IMR-90 (cell line): Measurements from ENCODE around the gene ZNF423. TPM values are rescaled to one million over a fixed set of nuclear protein-coding genes. Genes with fewer than 3 reads are reported as not detected.

ENCODE experiments used
- ATAC-seq: fragments of 200-7000 bp; cut with Tn5 transposase; 2 replicates; pipeline ENCODE4 v1.9.1; 2020; ENCODE audit warnings: low read depth, mild to moderate bottlenecking, moderate library complexity
- BruUV-seq: library from RNA; stranded (reverse); fragments of 400-500 nt; replicated peaks from 2 replicates; lab custom pipeline; 2021; lab: Mats Ljungman, UMichigan
- CTCF ChIA-PET: fragments of 300-600 bp; formaldehyde crosslinking; extraction: SDS; loops from one replicate; lab custom pipeline; 2021; ENCODE audit warnings: antibody characterized with exemption; lab: Yijun Ruan, JAX
- POLR2A ChIA-PET: fragments of 300-600 bp; sonication (Branson Sonifier 250); formaldehyde crosslinking; loops from one replicate; lab custom pipeline; 2022; ENCODE audit warnings: antibody characterized with exemption; ENCODE audit not compliant: unreplicated experiment; lab: Charles Lee
- DNase-seq: peaks from one replicate; pipeline ENCODE4 v3.0.0; 2013
- H2AFZ ChIP-seq: replicated peaks from 2 replicates; pipeline ENCODE3; 2013; ENCODE audit warnings: low read length, mild to moderate bottlenecking; ENCODE audit not compliant: poor library complexity
- H2AK5ac ChIP-seq: 2 replicates; pipeline ENCODE4 v1.6.1; 2013; ENCODE audit warnings: low read depth, low read length, inconsistent platforms
- H2AK9ac ChIP-seq: replicated peaks from 2 replicates; pipeline ENCODE3; 2013; ENCODE audit warnings: mild to moderate bottlenecking, low read depth, low read length, moderate library complexity; ENCODE audit not compliant: poor library complexity
- H2BK120ac ChIP-seq: 2 replicates; pipeline ENCODE4 v1.6.1; 2013; ENCODE audit warnings: low read depth, low read length, inconsistent platforms
- H2BK15ac ChIP-seq: 3 replicates; pipeline ENCODE4 v1.6.1; 2013; ENCODE audit warnings: low read depth, low read length, inconsistent platforms
- H2BK20ac ChIP-seq: 2 replicates; pipeline ENCODE4 v1.6.1; 2013; ENCODE audit warnings: low read depth, mild to moderate bottlenecking, inconsistent platforms, low read length, moderate library complexity
- H2BK5ac ChIP-seq: 2 replicates; pipeline ENCODE4 v1.6.1; 2013; ENCODE audit warnings: mild to moderate bottlenecking, low read depth, low read length, inconsistent platforms; ENCODE audit not compliant: poor library complexity, severe bottlenecking
- H3K14ac ChIP-seq: replicated peaks from 2 replicates; pipeline ENCODE4 v1.6.1; 2013; ENCODE audit warnings: low read depth, low read length, inconsistent platforms
- H3K18ac ChIP-seq: 2 replicates; pipeline ENCODE4 v1.6.1; 2013; ENCODE audit warnings: low read depth, low read length, control low read depth
- H3K23ac ChIP-seq: 2 replicates; pipeline ENCODE4 v1.6.1; 2013; ENCODE audit warnings: low read depth, low read length, inconsistent platforms
- H3K27ac ChIP-seq: 2 replicates; pipeline ENCODE4 v1.5.1; 2013; ENCODE audit warnings: mild to moderate bottlenecking, control low read depth, low read length; ENCODE audit not compliant: insufficient read depth
- H3K27me3 ChIP-seq: 2 replicates; pipeline ENCODE4 v1.6.1; 2013; ENCODE audit warnings: low read length; ENCODE audit not compliant: control insufficient read depth, insufficient read depth
- H3K36me3 ChIP-seq: 2 replicates; pipeline ENCODE4 v1.6.1; 2013; ENCODE audit warnings: low read length, mixed read lengths; ENCODE audit not compliant: control insufficient read depth, insufficient read depth
- H3K4ac ChIP-seq: 2 replicates; pipeline ENCODE4 v1.6.1; 2013; ENCODE audit warnings: low read depth, low read length, inconsistent platforms
- H3K4me1 ChIP-seq: 2 replicates; pipeline ENCODE4 v1.6.1; 2013; ENCODE audit warnings: low read length, mixed read lengths; ENCODE audit not compliant: control insufficient read depth, insufficient read depth
- H3K4me2 ChIP-seq: 2 replicates; pipeline ENCODE4 v1.6.1; 2013; ENCODE audit warnings: low read depth, mild to moderate bottlenecking, control low read depth, low read length, moderate library complexity
- H3K4me3 ChIP-seq: 2 replicates; pipeline ENCODE4 v1.5.1; 2013; ENCODE audit warnings: low read depth, mild to moderate bottlenecking, control low read depth, low read length, moderate library complexity; ENCODE audit not compliant: insufficient read depth
- H3K56ac ChIP-seq: 2 replicates; pipeline ENCODE4 v1.6.1; 2013; ENCODE audit warnings: low read length, inconsistent platforms; ENCODE audit not compliant: insufficient read depth; ENCODE audit errors: extremely low read depth
- H3K79me1 ChIP-seq, 2 experiments: 2 replicates each; pipeline ENCODE4 v1.6.1; 2013; ENCODE audit warnings: low read length in 2 of 2, inconsistent platforms in 1 of 2, low read depth in 1 of 2
- H3K9ac ChIP-seq: 2 replicates; pipeline ENCODE4 v1.6.1; 2013; ENCODE audit warnings: low read depth, low read length, control low read depth
- H3K9me1 ChIP-seq: 2 replicates; pipeline ENCODE4 v1.6.1; 2013; ENCODE audit warnings: low read length, inconsistent platforms; ENCODE audit not compliant: insufficient read depth
- H3K9me3 ChIP-seq: 2 replicates; pipeline ENCODE4 v1.6.1; 2013; ENCODE audit warnings: low read length; ENCODE audit not compliant: control insufficient read depth, insufficient read depth
- H4K20me1 ChIP-seq: 2 replicates; pipeline ENCODE4 v1.6.1; 2013; ENCODE audit warnings: low read length, inconsistent platforms; ENCODE audit not compliant: insufficient read depth
- H4K5ac ChIP-seq: 2 replicates; pipeline ENCODE4 v1.6.1; 2013; ENCODE audit warnings: mild to moderate bottlenecking, low read depth, low read length, control low read depth
- H4K8ac ChIP-seq, 2 experiments: 2 replicates each; pipeline ENCODE4 v1.6.1; 2013; ENCODE audit warnings: low read depth in 2 of 2, low read length in 2 of 2, control low read depth in 1 of 2, inconsistent platforms in 1 of 2
- H4K91ac ChIP-seq: 2 replicates; pipeline ENCODE4 v1.6.1; 2013; ENCODE audit warnings: low read depth, low read length, inconsistent platforms; ENCODE audit not compliant: insufficient read depth
- MXI1 ChIP-seq: IDR thresholded peaks from 2 replicates; pipeline ENCODE4 v1.6.1; 2012; ENCODE audit warnings: low read depth, mild to moderate bottlenecking, low read length, moderate library complexity, borderline replicate concordance
- POLR2A ChIP-seq: IDR thresholded peaks from 2 replicates; pipeline ENCODE4 v1.6.1; 2012; ENCODE audit warnings: mild to moderate bottlenecking, low read depth, low read length
- RAD21 ChIP-seq: IDR thresholded peaks from 2 replicates; pipeline ENCODE4 v1.6.1; 2012; ENCODE audit warnings: low read length, improper control_type of control experiment
- SMC3 ChIP-seq: fragments of 150-350 bp; IDR thresholded peaks from 2 replicates; pipeline ENCODE4 v1.6.1; 2016; ENCODE audit warnings: low read depth, mild to moderate bottlenecking, antibody characterized with exemption, low read length, moderate library complexity
- WGBS, 2 experiments: methylation state at CpG; one replicate each; pipeline versions ENCODE4 v1.1.5 to v1.1.7; 2013; ENCODE audit warnings: missing lambda C conversion rate in 2 of 2; ENCODE audit not compliant: insufficient read length in 1 of 2; ENCODE audit errors: extremely low coverage in 2 of 2; 5-methylcytosine and 5-hydroxymethylcytosine counted together
- dilution Hi-C: fragments of 300-500 bp; cut with HindIII; formaldehyde crosslinking; loops from one replicate; pipeline ENCODE4 v1.14.3; 2018; ENCODE audit warnings: low sequenced_read_pairs; ENCODE audit not compliant: unreplicated experiment
- in situ Hi-C: fragments of 300-500 bp; cut with MboI; formaldehyde crosslinking; loops from 3 replicates; pipeline ENCODE4 v1.14.3; 2019; ENCODE audit warnings: low sequenced_read_pairs, inconsistent platforms, mixed read lengths
- intact Hi-C: fragments of 100-400 bp; cut with micrococcal nuclease; formaldehyde crosslinking; loops from 2 replicates; pipeline ENCODE4 v1.10.0; 2022
- polyA plus RNA-seq, 3 experiments: library from polyadenylated mRNA; depleted of rRNA; stranded (reverse); fragments of >200 nt; gene quantifications; 2 replicates each; pipeline ENCODE4 v1.2.3, GENCODE V29; 2012; ENCODE audit warnings: low replicate concordance in 1 of 3
- total RNA-seq: library from RNA; depleted of rRNA; stranded (reverse); fragments of >200 nt; gene quantifications from 2 replicates; pipeline ENCODE4 v1.2.3, GENCODE V29; 2012
- TF ChIP-seq, protein P1 (sequence below): fragments of 150-350 bp; IDR thresholded peaks from 2 replicates; pipeline ENCODE4 v1.6.1; 2016; ENCODE audit warnings: low read depth, mild to moderate bottlenecking, low read length, moderate library complexity, borderline replicate concordance

Gene ZNF423
- total and polyA plus RNA-seq, 2 of the 4 experiments (the other 2 are of a cell fraction), result under 0.01 to 0.10 TPM

GRCh38 chr16:49833796-49834530 lies 21.9 kb downstream of the ZNF423 start:
- ChIA-PET CTCF (no interaction called here), POLR2A (no interaction called here)
- Histone ChIP-seq H2BK120ac (no peak overlapping the region), H2BK5ac (no peak overlapping the region), H2BK20ac (no peak overlapping the region), H3K79me1 (no peaks in the 10 kb centered on the region), H3K23ac (no peak overlapping the region), H3K56ac (no peak overlapping the region), H4K8ac (no peak overlapping the region), H3K27me3 (peaks cover 18% of the 10 kb centered on the region; the same call in 1 of the 2 replicates), H3K27ac (no peak overlapping the region), H3K4me3 (no peak overlapping the region), H3K14ac (no peak overlapping the region), H3K4me2 (no peak overlapping the region), H3K9me1 (no peaks in the 10 kb centered on the region), H2AK5ac (no peak overlapping the region), H2AFZ (no peak overlapping the region), H3K4me1 (no peaks in the 10 kb centered on the region), H2BK15ac (no peak overlapping the region), H2AK9ac (peak overlapping the region; percentile 28), H4K20me1 (no peaks in the 10 kb centered on the region), H4K5ac (no peak overlapping the region), H3K4ac (no peak overlapping the region), H3K9me3 (no peaks in the 10 kb centered on the region), H3K36me3 (no peaks in the 10 kb centered on the region), H3K9ac (no peak overlapping the region), H4K91ac (no peak overlapping the region), H3K18ac (no peak overlapping the region)
- intact Hi-C loops (no loop called here), in situ Hi-C loops (no loop called here), dilution Hi-C loops (no loop called here)
- no peak for ATAC-seq
- no peak for DNase-seq
- BruUV-seq, result no TSS peak
- TF ChIP-seq MXI1 (no peak), SMC3 (no peak), POLR2A (no peak), RAD21 (no peak)
- TF ChIP-seq, protein P1, sequence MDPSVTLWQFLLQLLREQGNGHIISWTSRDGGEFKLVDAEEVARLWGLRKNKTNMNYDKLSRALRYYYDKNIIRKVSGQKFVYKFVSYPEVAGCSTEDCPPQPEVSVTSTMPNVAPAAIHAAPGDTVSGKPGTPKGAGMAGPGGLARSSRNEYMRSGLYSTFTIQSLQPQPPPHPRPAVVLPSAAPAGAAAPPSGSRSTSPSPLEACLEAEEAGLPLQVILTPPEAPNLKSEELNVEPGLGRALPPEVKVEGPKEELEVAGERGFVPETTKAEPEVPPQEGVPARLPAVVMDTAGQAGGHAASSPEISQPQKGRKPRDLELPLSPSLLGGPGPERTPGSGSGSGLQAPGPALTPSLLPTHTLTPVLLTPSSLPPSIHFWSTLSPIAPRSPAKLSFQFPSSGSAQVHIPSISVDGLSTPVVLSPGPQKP, result no peak
- 50% methylated on average over 6 of the region's 13 CpGs; no CpG with 5 or more reads in 1 of the 2 experiments for WGBS, 2 experiments
